CD8-positive, alpha-beta memory T cell (primary cell): ENCODE data around the gene VPS13D. TPM values are rescaled to one million over a fixed set of nuclear protein-coding genes. Genes with fewer than 3 reads are reported as not detected.

Experiments used
- CTCF ChIA-PET: fragments of 350-600 bp; sonication (Branson Sonifier 250); formaldehyde crosslinking; loops from one replicate; lab custom pipeline; 2021; ENCODE audit warnings: antibody characterized with exemption; lab: Charles Lee
- POLR2A ChIA-PET: fragments of 350-600 bp; sonication (Branson Sonifier 250); formaldehyde crosslinking; loops from one replicate; lab custom pipeline; 2021; ENCODE audit warnings: antibody characterized with exemption; lab: Charles Lee
- DNase-seq, 5 donors: peaks; one replicate each; pipeline versions ENCODE4 v3.0.0 to v3.0.0-alpha.2; 2020 to 2022; ENCODE audit warnings: mixed read lengths in 1 of 5
- H3K27ac ChIP-seq: one replicate; pipeline ENCODE4 v1.7.0; 2013; ENCODE audit warnings: low read depth, mild to moderate bottlenecking, low read length, moderate library complexity
- H3K27me3 ChIP-seq: 2 replicates; pipeline ENCODE4 v1.7.0; 2013; ENCODE audit warnings: low read length, mild to moderate bottlenecking; ENCODE audit not compliant: insufficient read depth, poor library complexity, severe bottlenecking
- H3K36me3 ChIP-seq: 2 replicates; pipeline ENCODE4 v1.7.0; 2013; ENCODE audit warnings: mild to moderate bottlenecking, low read length, moderate library complexity; ENCODE audit not compliant: insufficient read depth
- H3K4me1 ChIP-seq: 2 replicates; pipeline ENCODE4 v1.7.0; 2013; ENCODE audit warnings: mild to moderate bottlenecking, low read length, moderate library complexity; ENCODE audit not compliant: insufficient read depth
- H3K4me3 ChIP-seq: 2 replicates; pipeline ENCODE4 v1.7.0; 2013; ENCODE audit warnings: mild to moderate bottlenecking, low read length
- H3K9me3 ChIP-seq: 2 replicates; pipeline ENCODE4 v1.7.0; 2013; ENCODE audit warnings: mild to moderate bottlenecking, low read length
- H3K27ac Mint-ChIP-seq, 8 donors: one replicate each; pipeline ENCODE4 v1.8.0; 2020 to 2021; ENCODE audit warnings: mixed read lengths in 8 of 8, mild to moderate bottlenecking in 6 of 8, inconsistent platforms in 3 of 8, moderate library complexity in 3 of 8
- H3K27me3 Mint-ChIP-seq, 2 donors: one replicate each; pipeline ENCODE4 v1.8.0; 2020 to 2021; ENCODE audit warnings: mixed read lengths in 2 of 2, mild to moderate bottlenecking in 1 of 2, moderate library complexity in 1 of 2
- H3K36me3 Mint-ChIP-seq, 3 donors: one replicate each; pipeline ENCODE4 v1.8.0; 2020 to 2021; ENCODE audit warnings: mixed read lengths in 3 of 3, inconsistent platforms in 1 of 3, mild to moderate bottlenecking in 1 of 3
- H3K4me1 Mint-ChIP-seq, 3 donors: one replicate each; pipeline ENCODE4 v1.8.0; 2020 to 2021; ENCODE audit warnings: mixed read lengths in 3 of 3, inconsistent platforms in 1 of 3, mild to moderate bottlenecking in 1 of 3
- H3K4me3 Mint-ChIP-seq, 7 donors: one replicate each; pipeline ENCODE4 v1.8.0; 2020 to 2021; ENCODE audit warnings: mixed read lengths in 7 of 7, mild to moderate bottlenecking in 6 of 7, moderate library complexity in 4 of 7, inconsistent platforms in 2 of 7
- H3K9me3 Mint-ChIP-seq, 5 donors: one replicate each; pipeline ENCODE4 v1.8.0; 2020 to 2022; ENCODE audit warnings: mixed read lengths in 5 of 5, mild to moderate bottlenecking in 3 of 5, moderate library complexity in 2 of 5, inconsistent platforms in 1 of 5
- polyA plus RNA-seq: library from polyadenylated mRNA; unstranded; fragments of 300-500 nt; fragmentation: Illumina TruSeq; gene quantifications from one replicate; pipeline ENCODE4 v1.2.3, GENCODE V29; 2021
- total RNA-seq, 2 experiments: library from RNA; stranded (reverse); gene quantifications; one replicate each; pipeline ENCODE4 v1.2.3, GENCODE V29; 2021

Gene VPS13D
- total and polyA plus RNA-seq, 3 experiments from 2014 or later, result 9.7 to 28.5 (median 24.1) TPM

- H3K27me3 Mint-ChIP-seq, result peaks cover 0 to 1% of the 10 kb centered on the region in 2 donors
- Histone ChIP-seq H3K36me3 (no peaks in the 10 kb centered on the region), H3K9me3 (no peaks in the 10 kb centered on the region), H3K27ac (no peak overlapping the region), H3K4me1 (peaks cover 35% of the 10 kb centered on the region), H3K27me3 (no peaks in the 10 kb centered on the region), H3K4me3 (no peak overlapping the region)
- DNase-seq, result no peak
- POLR2A ChIA-PET, result interaction anchor here (0.6 kb wide), 1 partner anchor 103 kb away, joined by 5 read pairs; no protein-coding TSS in a partner anchor
- CTCF ChIA-PET, result interaction anchor here (1.3 kb wide), 1 partner anchor 91 kb away, joined by 3 read pairs; no protein-coding TSS in a partner anchor
- H3K4me3 Mint-ChIP-seq, result peak overlapping the region in 1 of 7 donors; percentile 9
- peaks cover 9 to 24% (median 18%) of the 10 kb centered on the region in 3 donors for H3K36me3 Mint-ChIP-seq
- peaks cover 31 to 58% (median 47%) of the 10 kb centered on the region in 3 donors for H3K4me1 Mint-ChIP-seq
- H3K9me3 Mint-ChIP-seq, result no peaks in the 10 kb centered on the region
- H3K27ac Mint-ChIP-seq, result peak overlapping the region in 3 of 8 donors; percentile 6 to 21 (median 13)
Measured at GRCh38 chr1:12513181-12513580, 283.4 kb downstream of the VPS13D start.

GRCh38 chr1:12514590-12514989, 284.8 kb downstream of the VPS13D start:
- CTCF ChIA-PET, result no interaction called here
- Histone ChIP-seq H3K36me3 (no peaks in the 10 kb centered on the region), H3K4me1 (peaks cover 25% of the 10 kb centered on the region), H3K4me3 (no peak overlapping the region), H3K27me3 (no peaks in the 10 kb centered on the region), H3K9me3 (no peaks in the 10 kb centered on the region), H3K27ac (no peak overlapping the region)
- H3K9me3 Mint-ChIP-seq, result no peaks in the 10 kb centered on the region
- peak overlapping the region in 3 of 8 donors; percentile 3 to 34 (median 26) for H3K27ac Mint-ChIP-seq
- H3K36me3 Mint-ChIP-seq, result peaks cover 5 to 18% (median 17%) of the 10 kb centered on the region in 3 donors
- H3K4me3 Mint-ChIP-seq, result no peak overlapping the region
- POLR2A ChIA-PET, result no interaction called here
- peaks cover 0 to 1% of the 10 kb centered on the region in 2 donors for H3K27me3 Mint-ChIP-seq
- peaks cover 32 to 57% (median 49%) of the 10 kb centered on the region in 3 donors for H3K4me1 Mint-ChIP-seq
- DNase-seq, result no peak

- DNase-seq, result no peak
- Mint-ChIP-seq H3K36me3 (peaks cover 5 to 20% (median 15%) of the 10 kb centered on the region in 3 donors), H3K4me1 (peaks cover 27 to 54% (median 43%) of the 10 kb centered on the region in 3 donors), H3K4me3 (no peak overlapping the region), H3K27ac (peak overlapping the region in 3 of 8 donors; percentile 13 to 85 (median 26)), H3K27me3 (peaks cover 0 to 2% of the 10 kb centered on the region in 2 donors), H3K9me3 (no peaks in the 10 kb centered on the region)
- ChIA-PET CTCF (no interaction called here), POLR2A (no interaction called here)
- no peak overlapping the region for H3K27ac ChIP-seq
- no peak overlapping the region for H3K4me3 ChIP-seq
- H3K27me3 ChIP-seq, result no peaks in the 10 kb centered on the region
- H3K4me1 ChIP-seq, result peaks cover 18% of the 10 kb centered on the region
- H3K9me3 ChIP-seq, result no peaks in the 10 kb centered on the region
- H3K36me3 ChIP-seq, result no peaks in the 10 kb centered on the region
Measured at GRCh38 chr1:12515234-12515633, 285.4 kb downstream of the VPS13D start.

- Histone ChIP-seq H3K27ac (no peak overlapping the region), H3K4me3 (no peak overlapping the region), H3K27me3 (no peaks in the 10 kb centered on the region), H3K9me3 (no peaks in the 10 kb centered on the region), H3K36me3 (no peaks in the 10 kb centered on the region), H3K4me1 (peaks cover 4% of the 10 kb centered on the region)
- ChIA-PET POLR2A (no interaction called here), CTCF (no interaction called here)
- peak overlapping the region in 1 of 8 donors; percentile 27 for H3K27ac Mint-ChIP-seq
- peaks cover 0 to 4% of the 10 kb centered on the region in 2 donors for H3K27me3 Mint-ChIP-seq
- H3K9me3 Mint-ChIP-seq, result no peaks in the 10 kb centered on the region
- H3K4me3 Mint-ChIP-seq, result no peak overlapping the region
- H3K4me1 Mint-ChIP-seq, result peaks cover 13 to 39% (median 28%) of the 10 kb centered on the region in 3 donors
- H3K36me3 Mint-ChIP-seq, result peaks cover 0 to 19% (median 10%) of the 10 kb centered on the region in 3 donors
- no peak for DNase-seq
Measured at GRCh38 chr1:12516741-12517140, 286.9 kb downstream of the VPS13D start.

GRCh38 chr1:12518931-12519692, 289.3 kb downstream of the VPS13D start:
- H3K27ac ChIP-seq, result no peak overlapping the region
- DNase-seq, result no peak
- no peaks in the 10 kb centered on the region for H3K4me1 ChIP-seq
- peak overlapping the region in 2 of 7 donors; percentile 32 to 40 for H3K4me3 Mint-ChIP-seq
- H3K4me3 ChIP-seq, result no peak overlapping the region
- peak overlapping the region in 3 of 8 donors; percentile 29 to 70 (median 51) for H3K27ac Mint-ChIP-seq
- peaks cover 0 to 9% (median 1%) of the 10 kb centered on the region in 3 donors for H3K36me3 Mint-ChIP-seq
- no peaks in the 10 kb centered on the region for H3K27me3 ChIP-seq
- peaks cover 0 to 4% of the 10 kb centered on the region in 2 donors for H3K27me3 Mint-ChIP-seq
- ChIA-PET CTCF (interaction anchor here (1.3 kb wide), 1 partner anchor 19 kb away, joined by 3 read pairs; no protein-coding TSS in a partner anchor), POLR2A (no interaction called here)
- H3K9me3 ChIP-seq, result no peaks in the 10 kb centered on the region
- H3K9me3 Mint-ChIP-seq, result no peaks in the 10 kb centered on the region
- H3K4me1 Mint-ChIP-seq, result peaks cover 9 to 25% (median 10%) of the 10 kb centered on the region in 3 donors
- H3K36me3 ChIP-seq, result no peaks in the 10 kb centered on the region

GRCh38 chr1:12519693-12520364, 290.0 kb downstream of the VPS13D start:
- CTCF ChIA-PET, result interaction anchor here (1.3 kb wide), 1 partner anchor 18 kb away, joined by 3 read pairs; no protein-coding TSS in a partner anchor
- no peak overlapping the region for H3K27ac ChIP-seq
- no peak overlapping the region for H3K4me3 Mint-ChIP-seq

GRCh38 chr1:12521096-12521495, 291.3 kb downstream of the VPS13D start:
- H3K4me3 ChIP-seq, result no peak overlapping the region
- DNase-seq, result no peak
- POLR2A ChIA-PET, result no interaction called here

More at GRCh38 chr1:12519693-12520364, 290.0 kb downstream of the VPS13D start:
- peaks cover 6 to 18% (median 10%) of the 10 kb centered on the region in 3 donors for H3K4me1 Mint-ChIP-seq
- Histone ChIP-seq H3K9me3 (no peaks in the 10 kb centered on the region), H3K4me3 (no peak overlapping the region), H3K27me3 (no peaks in the 10 kb centered on the region), H3K36me3 (no peaks in the 10 kb centered on the region), H3K4me1 (no peaks in the 10 kb centered on the region)
- no peak for DNase-seq
- no peaks in the 10 kb centered on the region for H3K9me3 Mint-ChIP-seq
- H3K27me3 Mint-ChIP-seq, result peaks cover 0 to 4% of the 10 kb centered on the region in 2 donors
- H3K36me3 Mint-ChIP-seq, result peaks cover 0 to 9% (median 1%) of the 10 kb centered on the region in 3 donors
- POLR2A ChIA-PET, result no interaction called here
- peak overlapping the region in 1 of 8 donors; percentile 85 for H3K27ac Mint-ChIP-seq

More at GRCh38 chr1:12521096-12521495, 291.3 kb downstream of the VPS13D start:
- Mint-ChIP-seq H3K36me3 (peaks cover 0 to 9% (median 1%) of the 10 kb centered on the region in 3 donors), H3K4me1 (peaks cover 6 to 18% (median 10%) of the 10 kb centered on the region in 3 donors), H3K27ac (peak overlapping the region in 3 of 8 donors; percentile 9 to 84 (median 26)), H3K27me3 (peaks cover 0 to 4% of the 10 kb centered on the region in 2 donors), H3K9me3 (no peaks in the 10 kb centered on the region), H3K4me3 (no peak overlapping the region)
- Histone ChIP-seq H3K4me1 (no peaks in the 10 kb centered on the region), H3K36me3 (no peaks in the 10 kb centered on the region), H3K27ac (no peak overlapping the region), H3K27me3 (no peaks in the 10 kb centered on the region), H3K9me3 (no peaks in the 10 kb centered on the region)
- CTCF ChIA-PET, result no interaction called here
